ENCODE measurements around the gene CMBL. TPM values are rescaled to one million over a fixed set of nuclear protein-coding genes. Genes with fewer than 3 reads are reported as not detected.

CMBL gene
- total RNA-seq, 1 experiment from 2014 or later: 43.2 TPM

- H3K4me1 ChIP-seq (ENCODE audit: control insufficient read depth, insufficient read depth, low read length): peaks cover 13% of the 10 kb centered on the region; the same call in 1 of the 2 replicates
- BruUV-seq (replicated peaks): no TSS peak
- H3K4me3 ChIP-seq (ENCODE audit: low read depth in 2 of 2, low read length in 2 of 2): no peak overlapping the region
- in situ Hi-C loops (cut with HindIII; ENCODE audit: low pct_unique_long_range_greater_than_20kb, low sequenced_read_pairs): no loop called here
- H3K36me3 ChIP-seq (ENCODE audit: control insufficient read depth, insufficient read depth, low read length): no peaks in the 10 kb centered on the region
- TF ChIP-seq REST (IDR thresholded peaks at IDR 0.05; ENCODE audit: insufficient read depth in 1 of 2, low read depth in 2 of 2, low read length in 1 of 2) (no peak), SIN3A (IDR thresholded peaks at IDR 0.05; ENCODE audit: borderline replicate concordance, insufficient read depth, low read depth, low read length) (no peak), POLR2AphosphoS5 (IDR thresholded peaks at IDR 0.05; ENCODE audit: low read depth, low read length) (no peak), TCF7L2 (IDR thresholded peaks at IDR 0.05; ENCODE audit: low read depth, low read length) (no peak)
- intact Hi-C loops (cut with micrococcal nuclease; ENCODE audit: unreplicated experiment): no loop called here
- H3K9me3 ChIP-seq (ENCODE audit: control insufficient read depth, insufficient read depth, low read depth, low read length): no peaks in the 10 kb centered on the region
- H3K27ac ChIP-seq (ENCODE audit: low read length): no peak overlapping the region
- no peak for ATAC-seq
- H3K27me3 ChIP-seq (ENCODE audit: control insufficient read depth, insufficient read depth, low read length): no peaks in the 10 kb centered on the region
- CTCF ChIA-PET: no interaction called here
- POLR2A ChIA-PET: no interaction called here
- no peak for DNase-seq (ENCODE audit: low read depth, low spot score)
Measured at GRCh38 chr5:10291692-10292339, 15.9 kb downstream of the CMBL start.

- BruUV-seq (replicated peaks): no TSS peak
- DNase-seq (ENCODE audit: low read depth, low spot score) (no peak), ATAC-seq (no peak)
- no peak overlapping the region for H3K4me3 ChIP-seq (ENCODE audit: low read depth in 2 of 2, low read length in 2 of 2)
- in situ Hi-C loops (cut with HindIII; ENCODE audit: low pct_unique_long_range_greater_than_20kb, low sequenced_read_pairs) (no loop called here), intact Hi-C loops (cut with micrococcal nuclease; ENCODE audit: unreplicated experiment) (no loop called here)
- peaks cover 13% of the 10 kb centered on the region; the same call in 1 of the 2 replicates for H3K4me1 ChIP-seq (ENCODE audit: control insufficient read depth, insufficient read depth, low read length)
- H3K27ac ChIP-seq (ENCODE audit: low read length): no peak overlapping the region
- H3K9me3 ChIP-seq (ENCODE audit: control insufficient read depth, insufficient read depth, low read depth, low read length): no peaks in the 10 kb centered on the region
- CTCF ChIA-PET: no interaction called here
- no peaks in the 10 kb centered on the region for H3K27me3 ChIP-seq (ENCODE audit: control insufficient read depth, insufficient read depth, low read length)
- POLR2A ChIA-PET: no interaction called here
- TF ChIP-seq CTCF (IDR thresholded peaks at IDR 0.05) (no peak), POLR2AphosphoS5 (IDR thresholded peaks at IDR 0.05; ENCODE audit: low read depth, low read length) (no peak), REST (IDR thresholded peaks at IDR 0.05; ENCODE audit: insufficient read depth in 1 of 2, low read depth in 2 of 2, low read length in 1 of 2) (no peak), SIN3A (IDR thresholded peaks at IDR 0.05; ENCODE audit: borderline replicate concordance, insufficient read depth, low read depth, low read length) (no peak), TCF7L2 (IDR thresholded peaks at IDR 0.05; ENCODE audit: low read depth, low read length) (no peak)
- H3K36me3 ChIP-seq (ENCODE audit: control insufficient read depth, insufficient read depth, low read length): no peaks in the 10 kb centered on the region
Measured at GRCh38 chr5:10290438-10290837, 17.3 kb downstream of the CMBL start.
